Liver (tissue), 3 donors: ENCODE measurements around the gene CALML3.

Source experiments
- ATF3 ChIP-seq: IDR thresholded peaks from 2 replicates; pipeline ENCODE4 v1.6.1; 2016; ENCODE audit warnings: antibody characterized with exemption
- CTCF ChIP-seq: fragments of 150-350 bp; IDR thresholded peaks from 2 replicates; pipeline ENCODE4 v1.5.1; 2017; ENCODE audit warnings: improper control_type of control experiment, low read depth, low read length; ENCODE audit not compliant: missing input control
- FOXA1 ChIP-seq: IDR thresholded peaks from 2 replicates; pipeline ENCODE4 v1.6.1; 2016; ENCODE audit warnings: antibody characterized with exemption
- MAX ChIP-seq: IDR thresholded peaks from 2 replicates; pipeline ENCODE4 v1.6.1; 2016; ENCODE audit warnings: antibody characterized with exemption
- RAD21 ChIP-seq, 2 donors: IDR thresholded peaks; 2 replicates each; pipeline ENCODE4 v1.6.1; 2016; ENCODE audit warnings: antibody characterized with exemption in 2 of 2, mild to moderate bottlenecking in 2 of 2
- REST ChIP-seq: IDR thresholded peaks from 2 replicates; pipeline ENCODE4 v1.6.1; 2016; ENCODE audit warnings: antibody characterized with exemption, mild to moderate bottlenecking
- RXRA ChIP-seq, 2 donors: IDR thresholded peaks; 2 replicates each; pipeline ENCODE4 v1.6.1; 2017 to 2018; ENCODE audit warnings: antibody characterized with exemption in 2 of 2, mild to moderate bottlenecking in 1 of 2
- TAF1 ChIP-seq: conservative IDR thresholded peaks from 2 replicates; pipeline ENCODE4 v1.6.1; 2016; ENCODE audit warnings: antibody characterized with exemption, mild to moderate bottlenecking
- YY1 ChIP-seq: IDR thresholded peaks from 2 replicates; pipeline ENCODE4 v1.6.1; 2016; ENCODE audit warnings: antibody characterized with exemption, mild to moderate bottlenecking
- ZBTB33 ChIP-seq: IDR thresholded peaks from 2 replicates; pipeline ENCODE4 v1.6.1; 2016; ENCODE audit warnings: antibody characterized with exemption
- donor health status: healthy.
- donor health status: healthy.

GRCh38 chr10:5480162-5480941 is 44.4 kb upstream of the CALML3 start:
- no peak for TF ChIP-seq MAX
- TF ChIP-seq RAD21 (IDR thresholded peaks at IDR 0.05): no peak
- no peak for TF ChIP-seq CTCF
- TF ChIP-seq ATF3: no peak
- no peak for TF ChIP-seq REST
- no peak for TF ChIP-seq FOXA1
- TF ChIP-seq RXRA (IDR thresholded peaks at IDR 0.05): no peak
- TF ChIP-seq YY1: no peak
- TF ChIP-seq TAF1: no peak
- no peak for TF ChIP-seq ZBTB33
